Fibroblast of skin of right biceps (primary cell): ENCODE data around the gene ARHGEF7.
"Not testable (repeated sequence)": the region's sequence is repeated elsewhere in the genome, so short reads cannot be mapped to it uniquely, and the experiment has no call there.

Source experiments
- DNase-seq: peaks from one replicate; pipeline ENCODE4 v3.0.0-alpha.2; 2013

The ARHGEF7 gene

GRCh38 chr13:111174377-111175114 is 59.4 kb downstream of the ARHGEF7 start:
- no peak for DNase-seq

GRCh38 chr13:111175372-111175771 is 60.3 kb downstream of the ARHGEF7 start:
- no peak for DNase-seq

GRCh38 chr13:111175935-111176334 is 60.8 kb downstream of the ARHGEF7 start:
- no peak for DNase-seq

GRCh38 chr13:111176421-111176820 is 61.3 kb downstream of the ARHGEF7 start:
- DNase-seq: no peak

GRCh38 chr13:111177081-111177711 is 62.1 kb downstream of the ARHGEF7 start:
- DNase-seq: peak; percentile 47

GRCh38 chr13:111177921-111178320 is 62.8 kb downstream of the ARHGEF7 start:
- peak; percentile 55 for DNase-seq

GRCh38 chr13:111178402-111178801 is 63.3 kb downstream of the ARHGEF7 start:
- DNase-seq: no peak

GRCh38 chr13:111179908-111180760 is 65.0 kb downstream of the ARHGEF7 start:
- no peak for DNase-seq

GRCh38 chr13:111181977-111182376 is 66.9 kb downstream of the ARHGEF7 start:
- no peak for DNase-seq

- no peak for DNase-seq
These were observed 68.1 kb downstream of the ARHGEF7 start for GRCh38 chr13:111183087-111183645.

GRCh38 chr13:111183959-111184358 is 68.8 kb downstream of the ARHGEF7 start:
- DNase-seq: no peak

GRCh38 chr13:111184458-111185401 is 69.6 kb downstream of the ARHGEF7 start:
- DNase-seq: no peak

- DNase-seq: no peak
These were observed 71.3 kb downstream of the ARHGEF7 start for GRCh38 chr13:111186305-111186935.

GRCh38 chr13:111187960-111188541 is 72.9 kb downstream of the ARHGEF7 start:
- DNase-seq: no peak

GRCh38 chr13:111189064-111189505 is 74.0 kb downstream of the ARHGEF7 start:
- not testable (repeated sequence) for DNase-seq

- DNase-seq: not testable (repeated sequence)
These were observed 74.4 kb downstream of the ARHGEF7 start for GRCh38 chr13:111189516-111189915.

- DNase-seq: not testable (repeated sequence)
These were observed 78.1 kb downstream of the ARHGEF7 start for GRCh38 chr13:111193223-111193622.

- DNase-seq: peak; percentile 84
These were observed 79.5 kb downstream of the ARHGEF7 start for GRCh38 chr13:111194651-111195050.

- not testable (repeated sequence) for DNase-seq
These were observed 83.7 kb downstream of the ARHGEF7 start for GRCh38 chr13:111198732-111199378.

- no peak for DNase-seq
These were observed 86.3 kb downstream of the ARHGEF7 start for GRCh38 chr13:111201304-111201940.
